GM18507 (cell line): ENCODE measurements around the gene MAML3.

ENCODE experiments used
- DNase-seq: peaks from one replicate; pipeline ENCODE4 v3.0.0; 2011; ENCODE audit warnings: low read depth; ENCODE audit not compliant: insufficient read length; ENCODE audit errors: extremely low spot score
- FAIRE-seq: peaks from 2 replicates; lab custom pipeline; 2011; peaks lifted over from hg19 to GRCh38; lab: Jason Lieb, UNC

The MAML3 gene

DNA sequence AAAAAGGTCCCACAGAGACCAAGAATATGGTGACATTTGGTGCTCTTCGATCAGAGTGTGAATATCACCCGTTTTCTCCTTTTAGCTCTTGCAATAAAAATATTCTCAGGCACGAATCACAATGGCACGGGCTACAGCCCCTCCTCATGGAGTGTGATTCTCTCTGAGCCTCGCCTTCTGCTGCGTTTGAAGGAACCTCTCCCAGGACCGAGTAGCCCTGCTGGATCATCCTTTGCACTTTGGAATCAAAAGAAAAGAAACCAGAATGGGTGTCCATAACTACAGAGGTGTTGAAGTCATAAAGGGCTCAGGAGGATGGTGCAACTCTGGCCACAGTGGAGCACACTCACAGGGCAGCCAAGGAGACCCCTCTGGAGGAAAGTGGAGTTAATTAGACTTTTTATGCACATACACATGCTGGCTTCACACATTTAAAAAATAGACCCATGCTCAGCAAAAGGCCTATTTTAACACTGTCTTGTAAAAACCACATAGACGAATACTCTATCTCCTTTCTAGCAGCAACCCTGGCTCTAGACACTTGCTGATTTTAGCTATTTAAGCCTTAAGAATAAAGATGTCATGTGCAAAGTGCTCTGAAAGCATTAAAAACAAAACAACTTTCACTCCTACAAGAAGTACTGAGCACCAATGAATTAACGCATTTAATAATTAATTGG lies 19.1 kb downstream of the MAML3 start:
- DNase-seq (no peak), FAIRE-seq (no peak)

DNA sequence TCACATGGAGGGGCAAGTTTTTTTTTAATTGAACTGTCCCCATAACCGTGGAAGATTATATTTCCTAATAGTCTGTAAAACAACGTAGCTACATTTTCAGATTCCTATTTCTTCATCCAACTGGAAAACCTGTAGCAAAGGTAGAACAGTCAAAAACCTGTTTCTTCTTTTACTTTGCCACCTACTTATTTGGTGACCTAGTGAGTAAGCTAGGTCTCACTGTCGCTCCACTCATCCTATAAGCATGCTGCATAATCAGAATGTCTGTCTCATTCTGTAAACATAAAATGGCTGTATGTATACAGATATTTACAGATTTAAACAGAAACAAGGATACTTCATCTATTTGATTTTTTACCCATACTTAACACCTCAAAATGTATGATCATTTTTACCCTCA lies 20.4 kb downstream of the MAML3 start:
- DNase-seq = no peak
- no peak for FAIRE-seq

DNA sequence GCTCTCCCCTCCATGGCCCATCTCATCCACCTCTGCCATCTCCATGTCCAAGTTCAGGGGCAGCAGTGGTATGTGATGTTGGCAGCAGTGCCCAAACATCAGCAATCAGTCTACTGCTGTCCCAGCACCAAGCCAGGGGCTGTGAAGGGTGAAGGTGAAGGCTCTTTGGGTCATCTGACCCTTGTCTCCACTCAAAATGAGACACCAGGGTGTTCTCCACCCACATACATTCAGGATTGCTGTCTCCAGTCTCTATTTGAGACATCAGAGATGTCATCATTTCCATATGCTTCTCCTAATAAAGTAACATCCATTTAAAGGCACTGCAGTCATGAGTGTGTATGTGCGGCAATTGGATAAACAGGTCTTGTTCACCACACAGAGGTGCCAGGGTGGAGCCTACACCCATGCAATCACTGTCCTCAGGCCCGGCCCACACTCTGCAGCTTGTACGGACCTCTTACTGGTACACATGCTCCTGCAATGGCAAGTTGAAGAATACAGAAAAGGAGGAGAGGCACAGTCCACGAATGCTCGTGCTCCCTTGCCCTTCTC lies 22.2 kb downstream of the MAML3 start:
- FAIRE-seq (no peak), DNase-seq (no peak)

DNA sequence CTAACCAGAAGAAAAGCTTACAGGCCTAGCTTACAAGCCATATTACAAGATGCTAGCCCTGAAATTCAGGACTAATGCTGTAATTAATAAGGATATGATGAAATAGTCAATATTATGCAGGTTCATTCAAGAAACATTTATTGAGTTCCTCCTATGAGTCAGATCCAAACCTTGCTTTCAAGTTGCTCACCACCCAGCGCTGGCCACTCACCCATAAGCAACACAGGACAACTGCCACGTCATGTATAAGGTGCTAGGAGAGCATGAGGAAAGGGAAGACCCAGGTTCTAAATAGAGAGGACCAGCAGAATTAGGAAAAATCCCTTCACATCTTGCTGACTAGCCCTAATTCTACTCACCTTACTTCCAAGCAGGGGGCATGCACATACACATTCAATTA lies 23.3 kb downstream of the MAML3 start:
- FAIRE-seq = no peak

DNA sequence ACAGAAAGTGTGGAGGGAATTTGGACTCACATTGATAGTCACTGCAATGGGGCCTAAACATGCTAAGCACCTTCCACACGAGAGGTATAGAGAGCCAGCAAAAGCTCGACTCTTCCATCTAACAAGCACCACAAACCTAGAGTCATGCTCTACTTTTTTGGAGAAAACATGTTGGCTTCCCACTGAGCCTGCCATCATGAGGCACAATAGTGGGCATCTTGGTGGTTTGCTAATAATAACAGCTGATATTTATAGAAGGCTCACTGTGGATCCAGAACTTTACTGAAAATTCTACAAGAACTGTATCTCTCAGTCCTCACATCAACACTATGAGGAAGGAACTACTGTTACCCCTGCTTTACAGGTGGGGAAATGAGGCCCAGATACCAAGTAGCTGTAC lies 26.6 kb downstream of the MAML3 start:
- no peak for FAIRE-seq
- DNase-seq = no peak

More for the DNA sequence above, 23.3 kb downstream of the MAML3 start:
- no peak for DNase-seq

DNA sequence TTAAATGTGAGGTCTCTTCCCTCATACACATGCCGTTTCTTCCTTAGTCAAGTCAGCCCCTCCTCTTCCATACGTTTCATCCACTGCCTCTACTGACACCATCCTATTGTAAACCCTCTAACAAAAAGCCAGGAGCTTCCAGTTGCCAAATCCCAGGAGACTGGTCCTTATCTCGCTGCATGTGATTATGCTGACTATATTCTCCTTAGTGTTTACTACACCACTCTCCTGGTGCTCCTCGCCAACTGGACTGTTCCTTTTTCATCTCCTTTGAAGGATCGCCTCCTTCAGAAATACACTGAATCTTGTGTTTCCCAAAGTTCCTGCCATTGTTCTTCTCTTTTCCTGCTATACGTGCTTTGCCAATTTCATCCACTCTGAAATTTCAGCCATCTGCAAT lies 27.7 kb downstream of the MAML3 start:
- no peak for DNase-seq
- no peak for FAIRE-seq

DNA sequence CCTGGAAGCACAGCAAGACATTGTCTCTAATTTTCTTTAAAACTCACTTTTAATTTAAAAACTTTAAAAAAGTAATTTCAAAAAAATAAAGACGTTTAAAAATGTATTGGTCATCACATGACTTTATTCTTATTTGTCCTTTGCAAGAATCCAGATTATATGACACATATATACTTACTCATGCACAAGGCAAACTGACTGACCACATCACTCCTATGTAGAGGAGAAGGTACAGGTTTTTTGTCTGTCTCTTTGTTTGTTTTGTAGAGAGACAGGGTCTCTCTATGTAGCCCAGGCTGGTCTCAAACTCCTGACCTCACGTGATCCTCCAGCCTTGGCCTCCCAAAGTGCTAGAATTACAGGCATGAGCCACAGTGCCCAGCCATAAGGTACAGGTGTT lies 28.6 kb downstream of the MAML3 start:
- no peak for DNase-seq

DNA sequence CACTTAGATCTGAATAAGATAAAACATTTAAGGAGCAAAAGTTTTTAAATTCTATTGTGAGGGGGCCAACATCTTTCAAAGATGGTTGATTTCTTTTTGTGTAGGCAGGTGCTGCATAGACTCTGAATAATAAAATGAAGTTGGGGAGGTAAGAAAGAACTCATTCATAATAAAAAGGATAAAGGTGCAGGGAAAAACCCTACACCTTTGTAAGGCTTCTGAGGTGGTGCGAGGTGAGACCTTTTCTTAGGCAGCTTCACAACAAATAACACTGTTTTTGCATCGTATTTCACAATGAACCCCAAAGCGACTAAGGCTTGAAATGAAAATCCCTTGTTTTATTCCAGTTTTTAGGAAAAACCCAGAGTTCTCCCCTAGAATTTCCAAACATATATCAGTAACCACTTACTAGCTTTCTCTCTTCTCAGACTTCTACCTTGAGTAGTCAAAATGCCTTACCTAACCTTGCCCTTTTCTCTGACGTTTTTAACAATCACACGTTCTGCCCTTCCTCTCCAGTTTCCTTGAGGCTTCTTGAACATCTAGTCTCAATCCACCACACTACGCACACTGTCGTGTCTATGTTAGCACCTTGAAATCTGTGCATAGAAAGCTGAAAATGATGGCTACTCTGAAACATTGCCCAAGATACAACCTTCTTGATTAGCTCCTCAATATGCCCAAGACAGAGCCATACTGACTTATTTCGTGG lies 30.2 kb downstream of the MAML3 start:
- no peak for FAIRE-seq

More for the DNA sequence above, 28.6 kb downstream of the MAML3 start:
- FAIRE-seq = no peak

DNA sequence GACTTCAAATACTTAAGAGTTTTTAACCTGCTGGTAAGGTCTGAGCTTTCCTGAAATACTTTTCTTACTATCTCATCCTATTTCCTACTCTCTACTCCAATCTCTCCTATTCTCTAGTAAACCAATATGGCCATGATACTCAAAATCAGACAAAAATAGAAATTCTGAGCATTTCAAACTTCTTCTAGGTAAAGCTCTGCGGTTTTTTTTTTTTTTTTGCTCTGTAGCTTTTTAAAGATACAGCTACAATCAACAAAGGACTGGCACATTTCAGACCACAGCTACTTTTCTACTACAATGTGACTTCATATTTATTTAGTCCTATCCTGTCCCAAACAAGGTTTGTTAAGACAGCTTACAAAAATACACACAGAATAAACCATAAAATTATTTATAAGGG lies 31.1 kb downstream of the MAML3 start:
- FAIRE-seq (no peak), DNase-seq (no peak)

More for the DNA sequence above, 30.2 kb downstream of the MAML3 start:
- DNase-seq = no peak

DNA sequence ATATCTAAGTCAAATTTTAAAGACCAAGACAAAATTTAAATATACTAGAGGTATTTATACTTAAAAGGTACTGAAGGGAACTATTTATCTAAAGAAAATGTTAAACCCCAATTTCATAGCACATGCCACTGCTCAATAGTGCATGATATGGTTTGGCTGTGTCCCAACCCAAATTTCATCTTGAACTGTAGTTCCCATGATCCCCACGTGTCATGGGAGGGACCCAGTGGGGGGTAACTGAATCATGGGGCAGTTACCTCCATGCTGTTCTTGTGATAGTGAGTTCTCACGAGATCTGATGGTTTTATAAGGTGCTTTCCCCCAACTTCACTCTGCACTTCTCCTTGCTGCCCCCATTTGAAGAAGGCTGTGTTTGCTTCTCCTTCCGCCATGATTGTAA lies 32.3 kb downstream of the MAML3 start:
- DNase-seq = no peak
- no peak for FAIRE-seq

DNA sequence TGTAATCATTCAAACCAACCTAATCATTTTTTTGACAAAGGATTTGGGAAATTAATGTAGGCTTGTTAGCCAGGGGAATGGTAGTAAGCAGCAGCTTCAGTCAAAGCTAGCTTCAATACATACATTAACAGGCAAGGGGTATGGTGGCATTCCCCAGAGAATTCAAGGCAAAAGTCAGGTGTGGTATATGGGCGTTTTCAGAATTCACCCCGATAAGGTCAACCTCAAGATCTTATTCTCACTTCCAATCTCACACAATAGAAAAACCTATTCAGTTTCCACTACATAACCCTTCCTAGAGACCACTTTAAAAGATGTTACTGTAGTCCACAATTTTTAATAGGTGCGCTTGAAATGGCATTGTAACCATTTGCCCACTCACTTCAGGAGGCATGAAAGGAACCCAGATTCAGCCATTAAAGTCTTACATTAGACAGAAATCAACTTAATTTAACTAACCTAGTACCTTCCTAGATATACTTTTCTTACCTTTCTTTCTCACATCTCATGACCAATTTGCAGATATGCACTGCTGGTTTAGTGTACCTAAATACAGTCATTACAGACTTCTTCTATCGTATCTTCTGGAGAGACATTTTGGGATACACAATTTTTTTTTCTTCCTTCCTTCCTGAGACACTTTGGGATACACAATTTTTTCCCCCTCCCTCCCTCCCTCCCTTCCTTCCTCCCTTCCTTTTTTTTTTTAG lies 34.9 kb downstream of the MAML3 start:
- no peak for FAIRE-seq
- no peak for DNase-seq

DNA sequence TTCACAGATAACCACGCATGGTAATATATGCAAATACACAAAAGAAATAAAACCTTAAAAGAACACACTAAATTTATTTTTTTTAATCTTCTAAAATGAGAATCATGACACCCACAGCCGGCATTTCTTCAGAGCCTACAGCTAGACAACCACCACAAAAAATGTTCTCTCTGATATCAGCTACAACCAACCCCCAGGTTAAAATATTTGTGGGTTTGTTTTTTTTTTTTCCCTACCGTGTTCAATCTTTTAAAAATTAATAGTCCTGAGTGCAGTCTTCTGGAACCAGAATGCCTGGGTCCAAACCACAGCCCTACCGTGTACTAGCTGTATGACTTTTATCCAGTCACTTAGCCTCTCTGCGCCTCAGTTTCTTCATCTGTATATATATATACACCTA lies 36.0 kb downstream of the MAML3 start:
- no peak for FAIRE-seq
- DNase-seq = no peak

DNA sequence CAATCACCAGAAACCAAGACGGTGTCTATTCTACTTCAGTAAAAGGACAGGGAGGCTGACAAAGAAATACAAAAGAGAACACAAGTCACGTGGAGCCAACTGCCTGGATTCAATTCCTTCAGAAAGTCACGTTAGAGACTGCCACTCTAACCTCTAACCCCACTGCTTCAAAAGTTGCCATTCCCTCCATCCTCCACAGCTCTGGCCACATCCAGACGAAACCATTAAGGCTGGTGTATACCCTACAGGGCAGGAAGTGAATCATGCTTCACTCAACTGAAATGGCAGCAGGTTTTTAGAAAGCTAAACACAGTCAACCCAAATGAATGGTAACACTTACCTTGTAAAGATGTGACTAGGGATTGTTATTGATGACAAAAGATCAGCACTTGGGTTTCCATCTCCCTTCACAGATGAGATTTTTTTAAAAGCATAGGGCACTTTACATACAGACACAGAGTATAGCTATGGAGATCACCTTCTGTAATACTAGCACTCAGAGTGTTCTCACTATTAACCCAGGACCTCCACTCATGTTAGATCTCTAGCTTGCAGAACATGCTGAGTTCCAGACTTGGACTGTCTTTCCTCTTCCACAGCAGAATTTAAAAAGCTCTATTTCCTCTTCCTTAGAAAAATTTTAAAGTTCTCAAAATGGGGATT lies 37.4 kb downstream of the MAML3 start:
- FAIRE-seq = peak; percentile 36
- DNase-seq = no peak

DNA sequence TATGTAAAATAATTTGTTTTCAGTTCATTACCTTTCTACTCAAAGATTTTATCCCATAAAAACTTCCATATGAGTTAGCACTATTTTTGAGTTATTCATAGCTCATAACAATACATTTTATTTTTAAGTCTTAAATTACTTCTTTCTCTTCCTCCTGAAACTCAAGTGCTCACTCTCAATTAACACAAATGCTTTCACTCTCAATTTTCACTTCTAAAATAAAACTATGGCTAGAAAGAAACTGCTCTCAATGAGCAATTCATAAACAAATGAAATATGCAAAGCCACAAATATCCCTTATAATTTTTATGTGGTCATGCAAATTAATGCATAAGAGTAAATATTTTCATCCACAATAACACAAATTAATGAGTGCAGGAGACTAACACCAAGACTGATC lies 38.8 kb downstream of the MAML3 start:
- FAIRE-seq = no peak
- no peak for DNase-seq

DNA sequence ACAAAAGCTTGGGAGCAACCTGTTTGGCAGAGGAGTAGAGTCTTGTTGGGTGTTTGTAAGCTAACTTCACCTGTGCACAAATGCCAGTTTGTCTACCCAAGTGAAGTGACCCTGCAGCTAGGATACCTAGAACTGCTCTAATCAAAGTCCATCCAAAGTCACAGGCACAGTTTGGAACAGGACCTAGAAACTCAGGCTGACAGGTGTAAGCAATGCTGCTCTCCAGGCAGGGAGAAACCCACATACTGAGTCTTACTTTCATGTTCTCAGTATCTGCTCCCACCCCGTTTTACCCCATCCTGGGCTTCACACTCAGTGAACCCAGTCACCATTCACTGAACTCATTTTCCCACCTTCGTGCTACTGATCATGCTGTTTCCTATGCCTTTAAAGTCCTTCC lies 40.3 kb downstream of the MAML3 start:
- FAIRE-seq (peak; percentile 9), DNase-seq (no peak)

DNA sequence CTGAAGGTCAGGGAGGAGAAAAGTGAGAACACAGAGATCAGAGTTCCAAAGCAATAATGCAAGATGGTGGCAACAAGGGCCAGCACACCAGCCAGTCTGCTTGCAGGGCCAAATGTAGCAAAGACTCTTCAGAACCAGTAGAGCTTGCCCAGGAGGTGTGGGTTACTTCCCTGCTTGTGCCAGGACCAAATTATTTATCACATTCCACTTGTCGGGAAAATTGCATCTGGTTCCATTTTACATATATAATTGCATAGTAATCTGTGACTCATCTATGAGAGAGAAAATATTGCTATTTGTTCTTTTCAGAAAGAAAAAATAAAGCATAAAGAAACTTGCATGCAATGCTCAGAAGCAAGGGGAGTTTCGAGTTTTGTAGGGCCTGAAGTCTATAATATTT lies 41.4 kb downstream of the MAML3 start:
- FAIRE-seq (no peak), DNase-seq (no peak)

DNA sequence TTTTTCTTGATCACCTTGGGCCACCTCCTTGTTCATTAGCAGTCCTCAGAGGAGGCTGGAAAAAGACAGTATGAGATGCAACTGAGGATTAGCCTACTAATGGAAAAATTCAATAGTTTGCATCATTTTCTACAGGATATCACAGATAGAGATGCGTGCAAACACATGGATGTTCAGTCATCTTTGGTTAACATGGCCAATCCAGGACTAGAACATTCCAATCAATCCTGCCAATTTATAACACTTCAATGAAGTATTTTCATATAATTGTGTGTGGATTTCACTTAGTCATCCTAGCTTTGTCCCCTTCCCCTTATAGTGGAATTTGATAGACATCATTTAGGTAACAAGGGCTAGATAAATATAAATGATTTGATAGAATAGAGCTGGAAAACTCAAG lies 42.7 kb downstream of the MAML3 start:
- DNase-seq (no peak), FAIRE-seq (no peak)

DNA sequence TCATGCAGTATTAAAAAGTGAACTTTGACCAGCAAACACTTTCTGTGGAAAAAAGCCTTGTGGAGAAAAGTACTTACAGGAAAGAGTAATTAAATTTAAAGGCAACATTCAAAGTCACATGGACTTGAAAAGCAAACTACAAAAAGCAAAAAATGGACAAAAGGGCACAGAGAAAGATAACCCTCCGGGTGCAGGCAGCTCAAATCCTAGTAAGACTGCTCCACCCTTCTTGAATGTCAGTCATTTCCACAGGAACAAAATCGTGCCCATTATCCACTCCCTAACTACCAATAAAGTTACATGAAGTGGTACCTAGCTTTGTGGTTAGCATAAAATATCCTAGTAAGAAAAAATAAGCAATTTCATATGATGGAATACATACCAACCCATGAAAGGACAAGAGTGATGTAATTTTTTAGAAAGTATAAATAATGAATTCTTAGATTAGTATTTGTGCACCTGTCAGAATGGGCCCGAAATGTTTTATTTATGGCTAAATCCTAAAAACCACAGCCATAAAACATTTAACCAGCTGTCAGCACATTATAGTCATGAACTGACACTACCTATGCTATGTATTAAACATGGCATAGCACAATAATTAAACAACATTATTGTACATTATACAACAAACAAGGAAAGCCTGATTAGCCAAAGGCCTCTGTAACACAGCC lies 43.3 kb downstream of the MAML3 start:
- no peak for FAIRE-seq
- DNase-seq = no peak

DNA sequence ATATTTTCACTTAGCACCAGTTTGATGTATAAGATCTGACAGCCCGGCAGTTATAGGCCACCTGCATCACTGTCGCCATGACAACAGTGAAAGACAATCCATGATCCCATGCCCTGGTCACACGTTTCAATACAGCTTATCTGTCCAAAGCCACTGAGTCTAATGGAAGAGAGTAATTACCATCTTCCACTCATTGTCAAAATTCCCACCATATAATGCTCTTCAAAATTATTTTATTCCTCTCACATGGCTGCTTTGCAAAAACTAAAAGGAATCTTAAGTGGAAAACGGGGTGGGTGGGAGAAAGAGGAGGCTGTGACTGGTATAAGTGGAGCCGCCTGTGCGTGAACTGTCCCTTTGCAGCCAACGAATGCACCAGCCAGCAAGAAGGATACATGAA lies 44.2 kb downstream of the MAML3 start:
- FAIRE-seq (no peak), DNase-seq (no peak)
